H1 (cell line): ENCODE data around the gene GALR2. TPM values are rescaled to one million over a fixed set of nuclear protein-coding genes. Genes with fewer than 3 reads are reported as not detected.
A peak's percentile ranks its signal among the peaks of the same experiment; 100 is the strongest.

ENCODE experiments used
- CTCF ChIA-PET: fragments of 300-600 bp; sonication (Branson Sonifier 250); formaldehyde crosslinking; loops from one replicate; lab custom pipeline; 2021; ENCODE audit not compliant: partially characterized antibody; lab: Charles Lee
- POLR2A ChIA-PET: fragments of 300-600 bp; sonication (Branson Sonifier 250); formaldehyde crosslinking; loops from one replicate; lab custom pipeline; 2021; ENCODE audit warnings: inconsistent platforms; ENCODE audit not compliant: partially characterized antibody; lab: Charles Lee
- DNase-seq, 2 experiments: peaks; one replicate each; pipeline versions ENCODE4 v3.0.0 to v3.0.0-alpha.2; 2010 to 2022; ENCODE audit warnings: low spot score in 2 of 2, low read depth in 1 of 2, mixed read lengths in 1 of 2
- FAIRE-seq: peaks from 2 replicates; lab custom pipeline; 2011; peaks lifted over from hg19 to GRCh38; lab: Jason Lieb, UNC
- H2AFZ ChIP-seq: 2 replicates; pipeline ENCODE4 v1.8.1; 2012; ENCODE audit warnings: low read length, inconsistent platforms
- H2AK5ac ChIP-seq: 2 replicates; pipeline ENCODE4 v1.6.1; 2013; ENCODE audit warnings: low read depth, low read length
- H2BK120ac ChIP-seq: replicated peaks from 2 replicates; pipeline ENCODE3; 2013; ENCODE audit warnings: low read depth, low read length, inconsistent platforms
- H2BK12ac ChIP-seq: 2 replicates; pipeline ENCODE4 v1.6.1; 2013; ENCODE audit warnings: low read depth, low read length
- H2BK15ac ChIP-seq: 2 replicates; pipeline ENCODE4 v1.6.1; 2013; ENCODE audit warnings: low read length
- H2BK20ac ChIP-seq: 2 replicates; pipeline ENCODE4 v1.6.1; 2013; ENCODE audit warnings: low read length
- H2BK5ac ChIP-seq: 2 replicates; pipeline ENCODE4 v1.6.1; 2013; ENCODE audit warnings: low read depth, low read length
- H3K14ac ChIP-seq: 2 replicates; pipeline ENCODE4 v1.6.1; 2013; ENCODE audit warnings: inconsistent platforms; ENCODE audit not compliant: insufficient read length
- H3K18ac ChIP-seq: 2 replicates; pipeline ENCODE4 v1.6.1; 2013; ENCODE audit warnings: low read length; ENCODE audit errors: extremely low read depth
- H3K23ac ChIP-seq: 2 replicates; pipeline ENCODE4 v1.6.1; 2013; ENCODE audit warnings: inconsistent platforms; ENCODE audit not compliant: insufficient read length
- H3K23me2 ChIP-seq: 2 replicates; pipeline ENCODE4 v1.6.1; 2013; ENCODE audit warnings: low read depth, low read length
- H3K27ac ChIP-seq: 2 replicates; pipeline ENCODE4 v1.6.1; 2011; ENCODE audit warnings: low read depth, low read length, inconsistent platforms
- H3K27me3 ChIP-seq, 4 experiments: replicated peaks in 1 of 4; 1 replicate in 1 of 4; 2 replicates in 3 of 4; pipeline versions ENCODE4 v1.6.1 to v1.8.1; 2011 to 2013; ENCODE audit warnings: low read length in 3 of 4, mild to moderate bottlenecking in 3 of 4, inconsistent platforms in 2 of 4, mixed read lengths in 2 of 4, moderate library complexity in 1 of 4; ENCODE audit not compliant: control insufficient read depth in 3 of 4, insufficient read depth in 3 of 4; ENCODE audit errors: extremely low read depth in 1 of 4
- H3K36me3 ChIP-seq, 4 experiments: 2 replicates each; pipeline versions ENCODE4 v1.6.1 to v1.8.1; 2011 to 2013; ENCODE audit warnings: mild to moderate bottlenecking in 4 of 4, low read length in 3 of 4, moderate library complexity in 2 of 4, control low read depth in 1 of 4, inconsistent platforms in 1 of 4; ENCODE audit not compliant: insufficient read depth in 4 of 4, control insufficient read depth in 2 of 4
- H3K4ac ChIP-seq: replicated peaks from 2 replicates; pipeline ENCODE3; 2013; ENCODE audit warnings: low read length, low read depth, mixed read lengths, inconsistent platforms; ENCODE audit not compliant: insufficient read length
- H3K4me1 ChIP-seq, 4 experiments: replicated peaks in 1 of 4; 1 replicate in 1 of 4; 2 replicates in 3 of 4; pipeline versions ENCODE4 v1.6.1 to v1.8.1; 2011 to 2013; ENCODE audit warnings: low read length in 3 of 4, inconsistent platforms in 2 of 4, mixed read lengths in 1 of 4; ENCODE audit not compliant: insufficient read depth in 4 of 4, control insufficient read depth in 3 of 4
- H3K4me2 ChIP-seq, 2 experiments: 2 replicates each; pipeline versions ENCODE4 v1.6.1 to v1.8.1; 2011 to 2013; ENCODE audit warnings: low read depth in 2 of 2, low read length in 2 of 2, control low read depth in 1 of 2, inconsistent platforms in 1 of 2, mild to moderate bottlenecking in 1 of 2; ENCODE audit not compliant: insufficient read depth in 1 of 2
- H3K4me3 ChIP-seq, 4 experiments: fragments of 200-600, 300-600 bp in 1 of 4; sonication (generic), shearing (Covaris generic), sonication (Bioruptor Twin) in 1 of 4; 2 replicates each; pipeline versions ENCODE4 v1.5.1 to v1.8.1; 2011 to 2016; ENCODE audit warnings: low read length in 4 of 4, low read depth in 3 of 4, control low read depth in 2 of 4, inconsistent platforms in 2 of 4, mild to moderate bottlenecking in 2 of 4, mixed read lengths in 1 of 4, moderate library complexity in 1 of 4; ENCODE audit not compliant: insufficient read depth in 2 of 4; ENCODE audit errors: extremely low read depth in 1 of 4
- H3K56ac ChIP-seq: replicated peaks from 2 replicates; pipeline ENCODE3; 2013; ENCODE audit warnings: low read depth, mild to moderate bottlenecking, mixed read lengths, low read length, inconsistent platforms; ENCODE audit not compliant: insufficient read length
- H3K79me1 ChIP-seq: 2 replicates; pipeline ENCODE4 v1.6.1; 2013; ENCODE audit warnings: low read depth, low read length, control low read depth
- H3K79me2 ChIP-seq, 2 experiments: 2 replicates each; pipeline versions ENCODE4 v1.6.1 to v1.8.1; 2012 to 2013; ENCODE audit warnings: low read length in 2 of 2, mild to moderate bottlenecking in 2 of 2, inconsistent platforms in 1 of 2; ENCODE audit not compliant: insufficient read depth in 2 of 2, control insufficient read depth in 1 of 2
- H3K9ac ChIP-seq, 4 experiments: replicated peaks in 1 of 4; 1 replicate in 1 of 4; 2 replicates in 3 of 4; pipeline versions ENCODE4 v1.6.1 to v1.8.1; 2011 to 2013; ENCODE audit warnings: low read depth in 3 of 4, low read length in 3 of 4, control low read depth in 2 of 4, mild to moderate bottlenecking in 2 of 4, moderate library complexity in 2 of 4, inconsistent platforms in 1 of 4; ENCODE audit errors: extremely low read depth in 1 of 4
- H3K9me3 ChIP-seq, 2 experiments: 2 replicates each; pipeline versions ENCODE4 v1.6.1 to v1.8.1; 2012 to 2013; ENCODE audit warnings: mild to moderate bottlenecking in 2 of 2, moderate library complexity in 2 of 2, control low read depth in 1 of 2, inconsistent platforms in 1 of 2, low read depth in 1 of 2, low read length in 1 of 2, mixed read lengths in 1 of 2; ENCODE audit not compliant: insufficient read depth in 2 of 2
- H4K20me1 ChIP-seq, 2 experiments: replicated peaks in 1 of 2; 2 replicates each; pipeline versions ENCODE3 to v1.8.1; 2011 to 2013; ENCODE audit warnings: inconsistent platforms in 2 of 2, low read length in 2 of 2, mild to moderate bottlenecking in 1 of 2; ENCODE audit not compliant: insufficient read depth in 2 of 2, control insufficient read depth in 1 of 2
- H4K5ac ChIP-seq: 2 replicates; pipeline ENCODE4 v1.6.1; 2013; ENCODE audit warnings: low read length, low read depth, mixed read lengths, inconsistent platforms; ENCODE audit not compliant: insufficient read length
- H4K8ac ChIP-seq: 2 replicates; pipeline ENCODE4 v1.8.0; 2013; ENCODE audit warnings: mild to moderate bottlenecking, moderate library complexity, low read length, inconsistent platforms; ENCODE audit not compliant: insufficient read depth; ENCODE audit errors: extremely low read depth
- H4K91ac ChIP-seq: replicated peaks from 2 replicates; pipeline ENCODE3; 2013; ENCODE audit warnings: low read length, mixed read lengths, inconsistent platforms; ENCODE audit not compliant: insufficient read length
- CTCF ChIP-seq, 3 experiments: IDR thresholded peaks; 1 replicate in 2 of 3; 2 replicates in 1 of 3; pipeline versions ENCODE4 v1.5.1 to v1.6.1; 2011; ENCODE audit warnings: low read length in 3 of 3, mild to moderate bottlenecking in 3 of 3, inconsistent platforms in 2 of 3, low read depth in 1 of 3, moderate library complexity in 1 of 3; ENCODE audit not compliant: insufficient read depth in 1 of 3; ENCODE audit errors: control extremely low read depth in 1 of 3
- JUN ChIP-seq: IDR thresholded peaks from 2 replicates; pipeline ENCODE4 v1.6.1; 2011; ENCODE audit warnings: low read depth, mild to moderate bottlenecking, improper control_type of control experiment, low read length
- KDM1A ChIP-seq: fragments of 200-600, 300-600 bp; sonication (generic); IDR thresholded peaks from 2 replicates; pipeline ENCODE4 v1.7.1; 2016; ENCODE audit warnings: mild to moderate bottlenecking, low read length, borderline replicate concordance
- RAD21 ChIP-seq, 2 experiments: IDR thresholded peaks in 1 of 2; conservative IDR thresholded peaks in 1 of 2; 2 replicates each; pipeline ENCODE4 v1.6.1; 2011; ENCODE audit warnings: low read depth in 2 of 2, low read length in 2 of 2, improper control_type of control experiment in 1 of 2, inconsistent platforms in 1 of 2, mild to moderate bottlenecking in 1 of 2, moderate library complexity in 1 of 2
- SIN3A ChIP-seq, 2 experiments: IDR thresholded peaks in 1 of 2; conservative IDR thresholded peaks in 1 of 2; 2 replicates each; pipeline ENCODE4 v1.6.1; 2011 to 2012; ENCODE audit warnings: low read length in 2 of 2, improper control_type of control experiment in 1 of 2, low read depth in 1 of 2, mild to moderate bottlenecking in 1 of 2
- SIX5 ChIP-seq: IDR thresholded peaks from 2 replicates; pipeline ENCODE4 v1.6.1; 2011; ENCODE audit warnings: mild to moderate bottlenecking, low read depth, low read length
- ZNF274 ChIP-seq: IDR thresholded peaks from 2 replicates; pipeline ENCODE4 v1.7.0; 2012; ENCODE audit warnings: low read length, borderline replicate concordance; ENCODE audit errors: extremely low read depth
- WGBS, 2 experiments: shearing (Covaris generic) in 1 of 2; methylation state at CpG; one replicate each; pipeline versions ENCODE4 v1.1.6 to v1.1.7; 2013 to 2015; ENCODE audit warnings: low lambda C conversion rate in 2 of 2, mixed read lengths in 2 of 2, inconsistent platforms in 1 of 2, low coverage in 1 of 2, missing lambda C conversion rate in 1 of 2; ENCODE audit not compliant: insufficient replicate concordance in 2 of 2, insufficient coverage in 1 of 2, insufficient read length in 1 of 2; ENCODE audit errors: extremely low coverage in 1 of 2, missing lambda C conversion rate in 1 of 2; 5-methylcytosine and 5-hydroxymethylcytosine counted together
- polyA plus RNA-seq, 7 experiments: library from polyadenylated mRNA; depleted of rRNA in 3 of 7; stranded (reverse) in 5 of 7; unstranded in 2 of 7; fragments of >200 nt in 5 of 7; fragments of 200-250 nt in 2 of 7; gene quantifications; 1 replicate in 5 of 7; 2 replicates in 1 of 7; 4 replicates in 1 of 7; pipeline versions ENCODE4 v1.2.1 to v1.2.3, GENCODE V29; 2011 to 2013; ENCODE audit warnings: missing spikeins in 2 of 7, mixed read lengths in 2 of 7
- total RNA-seq: library from RNA; stranded (reverse); fragmentation: NEBNext Ultra II Directional; extraction: Animal tissue kit (Norgen Biotek cat#: 25700); gene quantifications from 2 replicates; pipeline ENCODE4 v1.2.1, GENCODE V29; 2021

Gene GALR2
- total and polyA plus RNA-seq, 2 of the 8 experiments (the other 6 are each of a cell fraction or from before 2014, with no cell fraction given): 0.86 to 2.2 TPM

GRCh38 chr17:76034428-76035350 is 39.9 kb upstream of the GALR2 start:
- Histone ChIP-seq H3K9me3 (no peaks in the 10 kb centered on the region), H3K23me2 (no peaks in the 10 kb centered on the region), H2BK15ac (no peak overlapping the region), H3K27ac (no peak overlapping the region), H2BK120ac (no peak overlapping the region), H4K8ac (no peak overlapping the region; the same call in 1 of the 2 replicates), H3K18ac (no peak overlapping the region), H4K5ac (no peak overlapping the region), H3K9ac (no peak overlapping the region), H3K4me3 (no peak overlapping the region), H4K91ac (no peak overlapping the region), H2AFZ (no peak overlapping the region), H2BK12ac (no peak overlapping the region), H3K27me3 (no peaks in the 10 kb centered on the region), H3K79me2 (no peaks in the 10 kb centered on the region), H4K20me1 (peaks cover 0 to 3% of the 10 kb centered on the region in 2 experiments), H3K23ac (no peak overlapping the region), H2BK5ac (0 out of 2 replicates have a peak overlapping the region, but pooled peaks have one; percentile 18), H3K4me2 (no peak overlapping the region), H2AK5ac (no peak overlapping the region), H3K56ac (no peak overlapping the region), H3K79me1 (no peaks in the 10 kb centered on the region), H3K4ac (no peak overlapping the region), H3K4me1 (peaks cover 0 to 11% (median 7%) of the 10 kb centered on the region in 4 experiments; a peak in 6 of 7 replicates), H2BK20ac (no peak overlapping the region), H3K14ac (no peak overlapping the region), H3K36me3 (peaks cover 6 to 13% (median 11%) of the 10 kb centered on the region in 4 experiments; a peak in 7 of 8 replicates)
- POLR2A ChIA-PET: interaction anchor here (1.2 to 3.0 kb wide), 4 partner anchors 15 to 45 kb away, joined by 3 to 9 read pairs (median 4); partner anchors contain the start of gene ZACN
- 94% methylated on average over 13 of the region's 13 CpGs; no CpG with 5 or more reads in 1 of the 2 experiments for WGBS, 2 experiments
- no peak for DNase-seq
- CTCF ChIA-PET: interaction anchor here (0.5 to 13.7 kb wide), 7 partner anchors 27 to 1009 kb away, joined by 3 to 229 read pairs (median 4); partner anchors contain the start of gene CDK3
- FAIRE-seq: no peak
- TF ChIP-seq KDM1A: no peak
- no peak for TF ChIP-seq SIX5
- no peak for TF ChIP-seq SIN3A (conservative IDR thresholded peaks at IDR 0.05 in 1 of 2, IDR thresholded peaks at IDR 0.05 in 1 of 2; ENCODE audit: low read depth in 1 of 2, low read length in 2 of 2)
- no peak for TF ChIP-seq JUN
- TF ChIP-seq CTCF (IDR thresholded peaks at IDR 0.05; ENCODE audit: control extremely low read depth in 1 of 3, insufficient read depth in 1 of 3, low read depth in 1 of 3, low read length in 3 of 3): no peak
- TF ChIP-seq ZNF274: no peak
- TF ChIP-seq RAD21 (IDR thresholded peaks at IDR 0.05 in 1 of 2, conservative IDR thresholded peaks at IDR 0.05 in 1 of 2; ENCODE audit: low read depth in 2 of 2, low read length in 2 of 2): no peak
